ENCODE data around the gene MT1H.
"Not testable (repeated sequence)": the region's sequence is repeated elsewhere in the genome, so short reads cannot be mapped to it uniquely, and the experiment has no call there.

MT1H gene

DNA sequence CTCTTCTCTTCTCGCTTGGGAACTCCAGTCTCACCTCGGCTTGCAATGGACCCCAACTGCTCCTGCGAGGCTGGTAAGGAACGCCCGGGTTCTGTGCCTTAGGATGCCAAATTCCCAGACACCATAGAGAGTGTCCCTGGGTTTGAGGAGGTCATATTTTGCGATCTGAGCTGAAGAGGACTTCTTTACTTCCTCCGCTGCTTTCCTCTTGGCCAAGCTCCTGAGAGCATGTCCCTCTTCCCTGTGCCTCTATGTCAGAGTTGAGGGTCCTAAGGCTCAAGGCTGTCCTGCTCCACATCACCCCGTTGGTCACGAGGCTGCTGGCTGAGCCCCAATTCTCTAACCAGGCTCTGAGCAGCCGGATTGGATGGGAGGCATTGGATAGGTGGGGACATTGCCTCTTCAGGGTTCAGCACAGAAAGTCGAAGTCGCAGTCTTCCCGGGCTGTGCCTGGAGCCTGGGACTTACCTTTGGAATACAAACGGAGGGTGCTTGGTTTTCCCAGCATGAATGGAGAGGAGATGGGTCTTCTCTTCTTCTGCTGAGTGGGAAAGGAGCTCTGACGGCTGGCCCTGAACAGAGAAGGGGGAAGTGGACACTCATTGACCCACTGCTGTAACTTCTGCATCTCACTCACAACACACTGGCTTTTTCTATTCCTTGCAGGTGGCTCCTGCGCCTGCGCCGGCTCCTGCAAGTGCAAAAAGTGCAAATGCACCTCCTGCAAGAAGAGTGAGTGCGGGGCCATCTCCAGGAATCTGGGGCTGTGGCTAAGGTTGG lies 416 bp downstream of the MT1H start:
- ChIA-PET POLR2A (no interaction called here), CTCF (no interaction called here)
- no peaks in the 10 kb centered on the region for H3K36me3 ChIP-seq (ENCODE audit: control insufficient read depth in 2 of 2, insufficient read depth in 1 of 2, low read length in 2 of 2)
- no peak overlapping the region for H3K27ac ChIP-seq (ENCODE audit: extremely low read depth, low read depth, low read length)
- no peaks in the 10 kb centered on the region for H3K9me3 ChIP-seq (ENCODE audit: control insufficient read depth, insufficient read depth, low read depth, low read length)
- no peak for TF ChIP-seq ZSCAN30 (tag by site-specific recombination; IDR thresholded peaks at IDR 0.05)
- TF ChIP-seq SCRT2 (tag by site-specific recombination; IDR thresholded peaks at IDR 0.05) = 0 out of 2 replicates have a peak, but pooled peaks have one; percentile 0
- H3K4me1 ChIP-seq (ENCODE audit: control insufficient read depth, insufficient read depth, low read length) = no peaks in the 10 kb centered on the region
- H3K4me3 ChIP-seq (ENCODE audit: low read depth, low read length) = no peak overlapping the region

- Histone ChIP-seq H3K4me1 (ENCODE audit: control insufficient read depth, insufficient read depth, low read length) (no peaks in the 10 kb centered on the region), H3K9me3 (ENCODE audit: control insufficient read depth, insufficient read depth, low read depth, low read length) (no peaks in the 10 kb centered on the region), H3K4me3 (ENCODE audit: low read depth, low read length) (no peak overlapping the region), H3K27ac (ENCODE audit: extremely low read depth, low read depth, low read length) (no peak overlapping the region), H3K36me3 (ENCODE audit: control insufficient read depth in 2 of 2, insufficient read depth in 1 of 2, low read length in 2 of 2) (no peaks in the 10 kb centered on the region)
- ChIA-PET CTCF (no interaction called here), POLR2A (no interaction called here)
- no peak for TF ChIP-seq ZSCAN16 (tag by site-specific recombination; IDR thresholded peaks at IDR 0.05)
These were observed 963 bp downstream of the MT1H start for GRCh38 chr16:56670620-56670934.

DNA sequence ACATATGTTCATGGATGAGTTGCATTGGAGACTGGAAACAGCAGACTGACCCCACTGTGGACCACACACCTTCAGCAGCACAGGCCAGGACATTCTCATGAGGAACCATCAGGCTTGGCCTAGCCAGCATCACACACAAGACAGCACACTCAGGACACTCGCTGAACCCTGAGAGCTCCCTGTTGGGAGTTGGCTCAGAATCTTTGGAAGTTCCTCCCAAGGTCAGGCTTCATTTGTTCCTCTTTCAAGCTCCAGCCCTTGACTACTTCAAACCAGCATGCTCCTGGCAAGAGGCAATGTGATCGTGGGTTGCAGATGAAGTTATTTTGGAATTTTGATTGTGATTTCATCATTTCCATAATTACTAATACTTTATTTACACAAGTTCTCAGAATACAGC lies 2.1 kb downstream of the MT1H start:
- POLR2A ChIA-PET; H3K4me1 ChIP-seq (ENCODE audit: control insufficient read depth, insufficient read depth, low read length); H3K4me3 ChIP-seq (ENCODE audit: low read depth, low read length); H3K9me3 ChIP-seq (ENCODE audit: control insufficient read depth, insufficient read depth, low read depth, low read length); H3K36me3 ChIP-seq (ENCODE audit: control insufficient read depth in 2 of 2, insufficient read depth in 1 of 2, low read length in 2 of 2); H3K27ac ChIP-seq (ENCODE audit: extremely low read depth, low read depth, low read length): not testable (repeated sequence)
- CTCF ChIA-PET = interaction anchor here (3.4 kb wide), 1 partner anchor 30 kb away, joined by 31 read pairs; no protein-coding TSS in a partner anchor

DNA sequence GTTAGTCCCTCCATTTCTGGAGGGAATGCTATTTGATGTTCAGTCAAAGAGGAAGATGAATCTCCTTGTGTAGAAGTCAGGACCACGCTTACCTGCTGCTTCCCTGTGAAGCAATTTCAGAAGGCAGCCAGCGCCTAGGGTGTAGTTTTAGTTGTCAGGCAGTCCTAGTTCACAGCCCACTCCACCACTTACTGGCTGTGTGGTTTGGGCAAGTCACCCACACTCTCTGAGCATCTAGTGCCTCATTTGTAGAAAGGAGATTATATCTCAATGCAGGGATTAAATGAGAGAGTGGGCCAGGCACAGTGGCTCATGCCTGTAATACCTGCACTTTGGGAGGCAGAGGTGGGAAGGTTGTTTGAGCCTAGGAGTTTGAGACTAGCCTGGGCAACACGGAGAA lies 2.6 kb downstream of the MT1H start:
- H3K4me3 ChIP-seq (ENCODE audit: low read depth, low read length); H3K9me3 ChIP-seq (ENCODE audit: control insufficient read depth, insufficient read depth, low read depth, low read length); POLR2A ChIA-PET; H3K27ac ChIP-seq (ENCODE audit: extremely low read depth, low read depth, low read length); H3K4me1 ChIP-seq (ENCODE audit: control insufficient read depth, insufficient read depth, low read length); H3K36me3 ChIP-seq (ENCODE audit: control insufficient read depth in 2 of 2, insufficient read depth in 1 of 2, low read length in 2 of 2): not testable (repeated sequence)
- TF ChIP-seq ZNF664 (tag by site-specific recombination; IDR thresholded peaks at IDR 0.05) = peak; percentile 28; the same call in 1 of the 2 replicates
- TF ChIP-seq EGR2 (tag by site-specific recombination; IDR thresholded peaks at IDR 0.05; ENCODE audit: low read depth) = peak; percentile 71
- CTCF ChIA-PET = interaction anchor here (3.4 kb wide), 1 partner anchor 30 kb away, joined by 31 read pairs; no protein-coding TSS in a partner anchor

- no peak overlapping the region for H3K27ac ChIP-seq (ENCODE audit: extremely low read depth, low read depth, low read length)
- POLR2A ChIA-PET = interaction anchor here (1.0 kb wide), 1 partner anchor 17 kb away, joined by 3 read pairs; no protein-coding TSS in a partner anchor
- H3K4me3 ChIP-seq (ENCODE audit: low read depth, low read length) = no peak overlapping the region
- H3K4me1 ChIP-seq (ENCODE audit: control insufficient read depth, insufficient read depth, low read length) = no peaks in the 10 kb centered on the region
- no peaks in the 10 kb centered on the region for H3K9me3 ChIP-seq (ENCODE audit: control insufficient read depth, insufficient read depth, low read depth, low read length)
- CTCF ChIA-PET = interaction anchor here (1.0 to 3.4 kb wide), 4 partner anchors 25 to 69 kb away, joined by 3 to 31 read pairs (median 6); no protein-coding TSS in a partner anchor
- H3K36me3 ChIP-seq (ENCODE audit: control insufficient read depth in 2 of 2, insufficient read depth in 1 of 2, low read length in 2 of 2) = no peaks in the 10 kb centered on the region
- TF ChIP-seq ZNF302 (tag by site-specific recombination; IDR thresholded peaks at IDR 0.05; ENCODE audit: low read depth) (no peak), ZNF2 (tag by site-specific recombination; IDR thresholded peaks at IDR 0.05) (no peak), ZBTB10 (tag by site-specific recombination; IDR thresholded peaks at IDR 0.05) (no peak), ZSCAN18 (tag by site-specific recombination; IDR thresholded peaks at IDR 0.05) (no peak), ZNF768 (tag by site-specific recombination; IDR thresholded peaks at IDR 0.05) (no peak), ZNF239 (tag by site-specific recombination; IDR thresholded peaks at IDR 0.05) (no peak), ZNF280C (tag by site-specific recombination; IDR thresholded peaks at IDR 0.05) (no peak), ZNF843 (tag by site-specific recombination; IDR thresholded peaks at IDR 0.05) (no peak)
- TF ChIP-seq, protein P1, sequence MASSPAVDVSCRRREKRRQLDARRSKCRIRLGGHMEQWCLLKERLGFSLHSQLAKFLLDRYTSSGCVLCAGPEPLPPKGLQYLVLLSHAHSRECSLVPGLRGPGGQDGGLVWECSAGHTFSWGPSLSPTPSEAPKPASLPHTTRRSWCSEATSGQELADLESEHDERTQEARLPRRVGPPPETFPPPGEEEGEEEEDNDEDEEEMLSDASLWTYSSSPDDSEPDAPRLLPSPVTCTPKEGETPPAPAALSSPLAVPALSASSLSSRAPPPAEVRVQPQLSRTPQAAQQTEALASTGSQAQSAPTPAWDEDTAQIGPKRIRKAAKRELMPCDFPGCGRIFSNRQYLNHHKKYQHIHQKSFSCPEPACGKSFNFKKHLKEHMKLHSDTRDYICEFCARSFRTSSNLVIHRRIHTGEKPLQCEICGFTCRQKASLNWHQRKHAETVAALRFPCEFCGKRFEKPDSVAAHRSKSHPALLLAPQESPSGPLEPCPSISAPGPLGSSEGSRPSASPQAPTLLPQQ (tag by site-specific recombination; IDR thresholded peaks at IDR 0.05) = no peak
These were observed 3.3 kb downstream of the MT1H start for GRCh38 chr16:56672761-56673536.
